SK-N-SH (cell line): ENCODE measurements around the gene TRIP10.

ENCODE experiments used
- CHD2 ChIP-seq: fragments of 150-350 bp; IDR thresholded peaks from 2 replicates; pipeline ENCODE4 v1.6.1; 2018; ENCODE audit warnings: low read length; ENCODE audit not compliant: partially characterized antibody
- EP300 ChIP-seq, 2 experiments: IDR thresholded peaks; 2 replicates each; pipeline versions ENCODE4 v1.4.0 to v1.6.1; 2012; ENCODE audit warnings: borderline replicate concordance in 1 of 2, low read depth in 1 of 2, low read length in 1 of 2
- EZH2phosphoT487 ChIP-seq: fragments of 200-600 bp; sonication (generic); IDR thresholded peaks from 2 replicates; pipeline ENCODE4 v1.6.1; 2017; ENCODE audit warnings: low read depth, mixed run types, mild to moderate bottlenecking, antibody characterized with exemption, moderate library complexity, borderline replicate concordance
- NFIC ChIP-seq: IDR thresholded peaks from 2 replicates; pipeline ENCODE4 v1.4.0; 2012; ENCODE audit warnings: borderline replicate concordance
- POLR2AphosphoS5 ChIP-seq: IDR thresholded peaks from 2 replicates; pipeline ENCODE4 v1.6.1; 2012; ENCODE audit warnings: low read depth, low read length
- RAD21 ChIP-seq: IDR thresholded peaks from 2 replicates; pipeline ENCODE4 v1.6.1; 2012; ENCODE audit warnings: mild to moderate bottlenecking, low read length
- SMC3 ChIP-seq: IDR thresholded peaks from 2 replicates; pipeline ENCODE4 v1.6.1; 2012; ENCODE audit warnings: low read depth, low read length, improper control_type of control experiment
- TAF1 ChIP-seq: IDR thresholded peaks from 2 replicates; pipeline ENCODE4 v1.6.1; 2012; ENCODE audit warnings: low read depth, mild to moderate bottlenecking, low read length, moderate library complexity, borderline replicate concordance
- TCF12 ChIP-seq: IDR thresholded peaks from 2 replicates; pipeline ENCODE4 v1.4.0; 2012
- TF ChIP-seq, protein P1 (sequence below): fragments of 200-600 bp; sonication (generic); IDR thresholded peaks from 2 replicates; pipeline ENCODE4 v1.6.1; 2017; ENCODE audit warnings: antibody characterized with exemption, mild to moderate bottlenecking, moderate library complexity
- TF ChIP-seq, protein P2 (sequence below): IDR thresholded peaks from 2 replicates; pipeline ENCODE4 v1.4.0; 2012; ENCODE audit warnings: low read depth, borderline replicate concordance
- TF ChIP-seq, protein P3 (sequence below): fragments of 150-350 bp; IDR thresholded peaks from 2 replicates; pipeline ENCODE4 v1.6.1; 2016; ENCODE audit warnings: mild to moderate bottlenecking, low read depth, low read length

DNA sequence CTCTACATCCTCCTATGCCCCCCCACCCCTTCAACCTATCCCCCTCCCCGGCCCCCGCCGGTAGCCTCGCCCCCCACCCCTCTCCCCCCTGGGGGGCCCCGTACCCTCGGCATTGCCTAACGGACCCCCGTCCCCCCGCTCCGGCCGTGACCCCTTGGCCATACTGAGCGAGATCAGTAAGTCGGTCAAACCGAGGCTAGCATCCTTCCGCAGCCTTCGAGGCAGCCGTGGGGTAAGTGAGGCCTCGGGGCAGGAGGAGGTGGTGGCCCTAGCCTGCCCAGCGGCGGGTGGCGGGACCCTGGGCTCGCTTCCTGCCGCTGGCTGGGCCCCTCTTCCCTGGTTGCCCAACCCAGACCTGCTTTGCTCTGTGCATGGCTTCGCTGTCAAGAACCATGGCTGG is 6.5 kb downstream of the TRIP10 start:
- TF ChIP-seq CHD2 (no peak), TAF1 (no peak), EZH2phosphoT487 (no peak), RAD21 (no peak), EP300 (IDR thresholded peaks at IDR 0.05; ENCODE audit: borderline replicate concordance in 1 of 2, low read depth in 1 of 2, low read length in 1 of 2) (no peak), NFIC (no peak), TCF12 (no peak), POLR2AphosphoS5 (no peak), SMC3 (no peak)
- TF ChIP-seq, protein P1, sequence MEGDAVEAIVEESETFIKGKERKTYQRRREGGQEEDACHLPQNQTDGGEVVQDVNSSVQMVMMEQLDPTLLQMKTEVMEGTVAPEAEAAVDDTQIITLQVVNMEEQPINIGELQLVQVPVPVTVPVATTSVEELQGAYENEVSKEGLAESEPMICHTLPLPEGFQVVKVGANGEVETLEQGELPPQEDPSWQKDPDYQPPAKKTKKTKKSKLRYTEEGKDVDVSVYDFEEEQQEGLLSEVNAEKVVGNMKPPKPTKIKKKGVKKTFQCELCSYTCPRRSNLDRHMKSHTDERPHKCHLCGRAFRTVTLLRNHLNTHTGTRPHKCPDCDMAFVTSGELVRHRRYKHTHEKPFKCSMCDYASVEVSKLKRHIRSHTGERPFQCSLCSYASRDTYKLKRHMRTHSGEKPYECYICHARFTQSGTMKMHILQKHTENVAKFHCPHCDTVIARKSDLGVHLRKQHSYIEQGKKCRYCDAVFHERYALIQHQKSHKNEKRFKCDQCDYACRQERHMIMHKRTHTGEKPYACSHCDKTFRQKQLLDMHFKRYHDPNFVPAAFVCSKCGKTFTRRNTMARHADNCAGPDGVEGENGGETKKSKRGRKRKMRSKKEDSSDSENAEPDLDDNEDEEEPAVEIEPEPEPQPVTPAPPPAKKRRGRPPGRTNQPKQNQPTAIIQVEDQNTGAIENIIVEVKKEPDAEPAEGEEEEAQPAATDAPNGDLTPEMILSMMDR = no peak
- TF ChIP-seq, protein P2, sequence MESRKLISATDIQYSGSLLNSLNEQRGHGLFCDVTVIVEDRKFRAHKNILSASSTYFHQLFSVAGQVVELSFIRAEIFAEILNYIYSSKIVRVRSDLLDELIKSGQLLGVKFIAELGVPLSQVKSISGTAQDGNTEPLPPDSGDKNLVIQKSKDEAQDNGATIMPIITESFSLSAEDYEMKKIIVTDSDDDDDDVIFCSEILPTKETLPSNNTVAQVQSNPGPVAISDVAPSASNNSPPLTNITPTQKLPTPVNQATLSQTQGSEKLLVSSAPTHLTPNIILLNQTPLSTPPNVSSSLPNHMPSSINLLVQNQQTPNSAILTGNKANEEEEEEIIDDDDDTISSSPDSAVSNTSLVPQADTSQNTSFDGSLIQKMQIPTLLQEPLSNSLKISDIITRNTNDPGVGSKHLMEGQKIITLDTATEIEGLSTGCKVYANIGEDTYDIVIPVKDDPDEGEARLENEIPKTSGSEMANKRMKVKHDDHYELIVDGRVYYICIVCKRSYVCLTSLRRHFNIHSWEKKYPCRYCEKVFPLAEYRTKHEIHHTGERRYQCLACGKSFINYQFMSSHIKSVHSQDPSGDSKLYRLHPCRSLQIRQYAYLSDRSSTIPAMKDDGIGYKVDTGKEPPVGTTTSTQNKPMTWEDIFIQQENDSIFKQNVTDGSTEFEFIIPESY = no peak
- TF ChIP-seq, protein P3, sequence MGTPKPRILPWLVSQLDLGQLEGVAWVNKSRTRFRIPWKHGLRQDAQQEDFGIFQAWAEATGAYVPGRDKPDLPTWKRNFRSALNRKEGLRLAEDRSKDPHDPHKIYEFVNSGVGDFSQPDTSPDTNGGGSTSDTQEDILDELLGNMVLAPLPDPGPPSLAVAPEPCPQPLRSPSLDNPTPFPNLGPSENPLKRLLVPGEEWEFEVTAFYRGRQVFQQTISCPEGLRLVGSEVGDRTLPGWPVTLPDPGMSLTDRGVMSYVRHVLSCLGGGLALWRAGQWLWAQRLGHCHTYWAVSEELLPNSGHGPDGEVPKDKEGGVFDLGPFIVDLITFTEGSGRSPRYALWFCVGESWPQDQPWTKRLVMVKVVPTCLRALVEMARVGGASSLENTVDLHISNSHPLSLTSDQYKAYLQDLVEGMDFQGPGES = no peak
